Mesendoderm (in vitro differentiated cells): Measurements from ENCODE around the gene PYGB.
A peak's percentile ranks its signal among the peaks of the same experiment; 100 is the strongest.

ENCODE experiments used
- DNase-seq: peaks from one replicate; pipeline ENCODE4 v3.0.0; 2013
- H2AK5ac ChIP-seq: 2 replicates; pipeline ENCODE4 v1.6.1; 2013; ENCODE audit warnings: low read length, inconsistent platforms
- H2BK120ac ChIP-seq: 2 replicates; pipeline ENCODE4 v1.6.1; 2013; ENCODE audit warnings: low read depth, mild to moderate bottlenecking, low read length, moderate library complexity, mixed read lengths
- H2BK15ac ChIP-seq: replicated peaks from 2 replicates; pipeline ENCODE4 v1.6.1; 2013; ENCODE audit warnings: low read depth, mild to moderate bottlenecking, moderate library complexity
- H2BK5ac ChIP-seq: 2 replicates; pipeline ENCODE4 v1.6.1; 2013; ENCODE audit warnings: low read length, inconsistent platforms
- H3K18ac ChIP-seq: 2 replicates; pipeline ENCODE4 v1.6.1; 2013; ENCODE audit warnings: mild to moderate bottlenecking, low read length, mixed read lengths
- H3K23ac ChIP-seq: one replicate; pipeline ENCODE4 v1.6.1; 2013; ENCODE audit warnings: low read length
- H3K27ac ChIP-seq: 2 replicates; pipeline ENCODE4 v1.5.1; 2013; ENCODE audit warnings: low read depth, mild to moderate bottlenecking, inconsistent platforms, low read length, moderate library complexity
- H3K27me3 ChIP-seq: 2 replicates; pipeline ENCODE4 v1.6.1; 2013; ENCODE audit warnings: low read length, control low read depth, mild to moderate bottlenecking, inconsistent platforms; ENCODE audit not compliant: insufficient read depth, poor library complexity
- H3K36me3 ChIP-seq: 2 replicates; pipeline ENCODE4 v1.6.1; 2013; ENCODE audit warnings: low read length, inconsistent platforms; ENCODE audit not compliant: control insufficient read depth, insufficient read depth
- H3K4ac ChIP-seq: one replicate; pipeline ENCODE4 v1.6.1; 2013; ENCODE audit warnings: low read depth, mild to moderate bottlenecking, low read length, moderate library complexity
- H3K4me1 ChIP-seq: 2 replicates; pipeline ENCODE4 v1.6.1; 2013; ENCODE audit warnings: low read depth, low read length, inconsistent platforms; ENCODE audit not compliant: control insufficient read depth
- H3K4me2 ChIP-seq: 2 replicates; pipeline ENCODE4 v1.6.1; 2013; ENCODE audit warnings: low read length
- H3K4me3 ChIP-seq: 2 replicates; pipeline ENCODE4 v1.5.1; 2013; ENCODE audit warnings: mild to moderate bottlenecking, low read length
- H3K56ac ChIP-seq: one replicate; pipeline ENCODE4 v1.6.1; 2013; ENCODE audit warnings: low read length
- H3K79me1 ChIP-seq: 2 replicates; pipeline ENCODE4 v1.6.1; 2013; ENCODE audit warnings: low read length, inconsistent platforms
- H3K79me2 ChIP-seq: 2 replicates; pipeline ENCODE4 v1.6.1; 2013; ENCODE audit warnings: mild to moderate bottlenecking, low read length; ENCODE audit not compliant: control insufficient read depth, insufficient read depth
- H3K9ac ChIP-seq: 2 replicates; pipeline ENCODE4 v1.6.1; 2013; ENCODE audit warnings: low read length, inconsistent platforms
- H4K5ac ChIP-seq: one replicate; pipeline ENCODE4 v1.6.1; 2013; ENCODE audit warnings: low read length
- H4K8ac ChIP-seq: one replicate; pipeline ENCODE4 v1.6.1; 2013; ENCODE audit warnings: low read depth, mild to moderate bottlenecking, control low read depth, low read length, moderate library complexity
- WGBS: extraction: QIAGEN DNeasy Blood & Tissue Kit; methylation state at CpG from one replicate; pipeline ENCODE4 v1.1.7; 2013; ENCODE audit warnings: low lambda C conversion rate, missing lambda C conversion rate; ENCODE audit not compliant: insufficient coverage; ENCODE audit errors: extremely low coverage; 5-methylcytosine and 5-hydroxymethylcytosine counted together

The PYGB gene

DNA sequence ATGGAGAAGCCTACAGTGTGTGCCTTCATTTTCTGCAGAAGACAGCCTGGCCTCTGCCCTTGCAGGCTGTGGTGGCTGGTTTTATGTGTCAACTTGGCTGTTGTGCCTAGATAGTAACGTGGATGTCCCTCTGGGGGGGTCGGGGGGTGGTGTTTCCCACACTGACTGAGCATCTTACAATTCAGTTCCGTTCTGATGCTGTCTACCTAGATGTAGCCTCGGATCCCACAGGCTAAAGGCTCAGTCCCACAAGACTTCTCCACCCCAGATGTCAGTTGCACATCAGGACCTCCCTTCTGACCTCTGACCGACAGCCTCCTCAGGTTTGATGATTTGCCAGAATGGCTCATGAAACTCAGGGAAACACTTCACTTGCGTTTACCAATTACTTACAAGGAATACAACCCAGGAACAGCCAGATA, 4.4 kb downstream of the PYGB start:
- Histone ChIP-seq H3K27me3 (no peaks in the 10 kb centered on the region), H3K79me1 (peaks cover 33% of the 10 kb centered on the region), H3K23ac (no peak overlapping the region), H2BK120ac (no peak overlapping the region), H3K18ac (no peak overlapping the region), H2BK5ac (no peak overlapping the region), H3K4me1 (peaks cover 4% of the 10 kb centered on the region), H2AK5ac (no peak overlapping the region), H3K36me3 (no peaks in the 10 kb centered on the region), H3K4me3 (no peak overlapping the region), H2BK15ac (no peak overlapping the region), H3K79me2 (peaks cover 30% of the 10 kb centered on the region), H4K5ac (no peak overlapping the region), H3K4me2 (no peak overlapping the region), H3K56ac (no peak overlapping the region), H3K27ac (no peak overlapping the region), H3K9ac (no peak overlapping the region), H3K4ac (no peak overlapping the region), H4K8ac (no peak overlapping the region)
- no CpG with 5 or more reads among the region's 6 CpGs for WGBS
- DNase-seq = no peak

GRCh38 chr20:25252686-25253421, 5.0 kb downstream of the PYGB start:
- Histone ChIP-seq H3K23ac (no peak overlapping the region), H4K5ac (no peak overlapping the region), H2BK15ac (no peak overlapping the region), H3K36me3 (no peaks in the 10 kb centered on the region), H3K79me2 (peaks cover 30% of the 10 kb centered on the region), H2BK5ac (no peak overlapping the region), H3K4me2 (no peak overlapping the region), H3K4me1 (peaks cover 4% of the 10 kb centered on the region), H2AK5ac (no peak overlapping the region), H3K56ac (no peak overlapping the region), H3K18ac (no peak overlapping the region), H3K9ac (no peak overlapping the region), H3K79me1 (peaks cover 35% of the 10 kb centered on the region), H2BK120ac (no peak overlapping the region), H3K27me3 (no peaks in the 10 kb centered on the region), H3K4ac (no peak overlapping the region), H4K8ac (no peak overlapping the region), H3K4me3 (no peak overlapping the region), H3K27ac (no peak overlapping the region)
- WGBS = no CpG with 5 or more reads among the region's 6 CpGs
- no peak for DNase-seq

DNA sequence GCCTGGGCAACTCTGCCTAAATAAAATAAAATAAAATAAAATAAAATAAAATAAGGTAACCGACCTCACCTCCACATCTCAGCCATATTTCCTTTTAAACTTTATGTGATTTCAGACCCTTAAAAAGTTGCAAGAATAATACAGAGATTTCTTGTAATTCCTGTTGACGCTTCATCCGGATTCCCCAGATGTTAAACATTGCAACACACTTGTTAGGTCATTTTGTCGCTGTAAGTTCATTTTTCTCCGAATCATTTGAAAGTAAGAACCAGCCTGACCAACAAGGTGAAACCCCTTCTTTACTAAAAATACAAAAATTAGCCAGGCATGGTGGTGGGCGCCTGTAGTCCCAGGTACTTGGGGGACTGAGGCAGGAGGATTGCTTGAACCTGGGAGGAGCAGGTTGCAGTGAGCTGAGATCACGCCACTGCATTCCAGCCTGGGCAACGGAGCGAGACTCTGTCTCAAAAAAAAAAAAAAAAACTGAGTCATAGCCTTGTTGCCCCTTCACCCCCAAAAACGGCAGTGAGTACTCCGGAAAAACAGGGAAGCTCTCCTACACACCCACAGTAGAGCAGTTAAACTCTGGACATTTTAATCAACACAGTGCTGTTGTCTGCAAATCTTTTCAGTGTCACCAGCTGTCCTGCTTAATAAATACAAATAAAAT, 5.9 kb downstream of the PYGB start:
- no peak overlapping the region for H3K18ac ChIP-seq
- peaks cover 40% of the 10 kb centered on the region for H3K79me1 ChIP-seq
- H3K27ac ChIP-seq = no peak overlapping the region
- no peak overlapping the region for H4K8ac ChIP-seq
- no CpG with 5 or more reads among the region's 11 CpGs for WGBS
- H3K4me3 ChIP-seq = no peak overlapping the region
- DNase-seq = no peak
- H2BK5ac ChIP-seq = no peak overlapping the region
- no peak overlapping the region for H3K23ac ChIP-seq
- H3K9ac ChIP-seq = no peak overlapping the region
- H3K4me2 ChIP-seq = no peak overlapping the region
- H2BK15ac ChIP-seq = no peak overlapping the region
- H3K79me2 ChIP-seq = peaks cover 30% of the 10 kb centered on the region
- no peak overlapping the region for H4K5ac ChIP-seq
- no peak overlapping the region for H2BK120ac ChIP-seq
- H3K27me3 ChIP-seq = no peaks in the 10 kb centered on the region
- H3K56ac ChIP-seq = no peak overlapping the region
- peaks cover 4% of the 10 kb centered on the region for H3K4me1 ChIP-seq
- no peak overlapping the region for H3K4ac ChIP-seq
- H3K36me3 ChIP-seq = no peaks in the 10 kb centered on the region
- H2AK5ac ChIP-seq = no peak overlapping the region

- H3K27me3 ChIP-seq = no peaks in the 10 kb centered on the region
- H3K79me1 ChIP-seq = peaks cover 40% of the 10 kb centered on the region
- no peak overlapping the region for H2BK120ac ChIP-seq
- no peak overlapping the region for H3K18ac ChIP-seq
- H2BK5ac ChIP-seq = no peak overlapping the region
- H3K9ac ChIP-seq = no peak overlapping the region
- H3K23ac ChIP-seq = no peak overlapping the region
- no peak overlapping the region for H3K4me3 ChIP-seq
- no peak overlapping the region for H2AK5ac ChIP-seq
- H3K4ac ChIP-seq = no peak overlapping the region
- H3K27ac ChIP-seq = no peak overlapping the region
- H3K56ac ChIP-seq = no peak overlapping the region
- no CpG with 5 or more reads among the region's 5 CpGs for WGBS
- H4K5ac ChIP-seq = no peak overlapping the region
- DNase-seq = no peak
- H3K36me3 ChIP-seq = no peaks in the 10 kb centered on the region
- no peak overlapping the region for H4K8ac ChIP-seq
- H3K79me2 ChIP-seq = peaks cover 27% of the 10 kb centered on the region
- peaks cover 2% of the 10 kb centered on the region for H3K4me1 ChIP-seq
- H3K4me2 ChIP-seq = no peak overlapping the region
- H2BK15ac ChIP-seq = no peak overlapping the region
These were observed 6.7 kb downstream of the PYGB start for GRCh38 chr20:25254571-25254970.

DNA sequence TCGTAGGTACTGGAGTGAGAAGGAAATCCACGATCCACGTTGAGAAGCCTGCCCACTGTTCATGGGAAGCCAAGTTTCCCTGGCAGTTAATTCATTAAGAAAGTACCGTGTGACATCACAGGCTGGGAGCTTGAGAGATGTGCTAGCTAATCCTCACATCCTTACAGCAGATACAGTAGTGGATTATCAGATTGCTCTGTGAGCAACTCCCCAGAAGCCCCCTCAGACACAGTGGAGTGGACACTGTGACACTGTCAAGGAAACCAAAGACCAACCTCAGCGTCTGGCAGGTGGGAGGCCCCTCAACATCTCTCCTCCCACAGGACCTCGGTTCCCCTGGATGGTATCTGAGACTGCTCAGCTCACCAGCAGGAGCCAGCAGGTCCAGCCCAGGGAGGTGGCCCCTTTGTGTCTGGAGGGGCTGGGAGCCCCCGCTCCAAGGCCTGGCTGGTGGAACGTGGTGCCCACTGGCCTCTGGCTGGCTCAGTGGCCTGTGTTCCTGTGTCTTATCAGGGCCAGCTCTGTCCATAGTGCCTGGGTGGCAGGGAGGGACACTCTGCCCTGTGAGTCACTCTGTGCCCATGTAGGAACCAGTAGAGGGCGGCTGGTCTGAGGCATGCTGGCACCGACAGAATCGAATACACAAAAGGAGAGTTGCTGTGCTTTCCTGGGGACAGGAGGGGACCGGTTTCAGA, 7.2 kb downstream of the PYGB start:
- H3K4me2 ChIP-seq = no peak overlapping the region
- no peak overlapping the region for H3K4me3 ChIP-seq
- H2BK15ac ChIP-seq = no peak overlapping the region
- no peak overlapping the region for H3K27ac ChIP-seq
- H3K9ac ChIP-seq = no peak overlapping the region
- H3K79me2 ChIP-seq = peaks cover 25% of the 10 kb centered on the region
- no peak overlapping the region for H3K23ac ChIP-seq
- H4K5ac ChIP-seq = no peak overlapping the region
- no peak overlapping the region for H2BK5ac ChIP-seq
- H3K18ac ChIP-seq = no peak overlapping the region
- no peaks in the 10 kb centered on the region for H3K36me3 ChIP-seq
- no peaks in the 10 kb centered on the region for H3K27me3 ChIP-seq
- DNase-seq = peak; percentile 55
- H3K4ac ChIP-seq = no peak overlapping the region
- H2BK120ac ChIP-seq = no peak overlapping the region
- peaks cover 2% of the 10 kb centered on the region for H3K4me1 ChIP-seq
- no peak overlapping the region for H3K56ac ChIP-seq
- H3K79me1 ChIP-seq = peaks cover 38% of the 10 kb centered on the region
- no CpG with 5 or more reads among the region's 12 CpGs for WGBS
- H2AK5ac ChIP-seq = no peak overlapping the region
- no peak overlapping the region for H4K8ac ChIP-seq
